Activated CD8-positive, alpha-beta memory T cell treated with anti-CD3 and anti-CD28 coated beads, Interleukin-2, amount 50 U/mL, for 24 hours (primary cell): ENCODE measurements around the gene TBPL2.
A peak's percentile ranks its signal among the peaks of the same experiment; 100 is the strongest.
"Not testable (repeated sequence)": the region's sequence is repeated elsewhere in the genome, so short reads cannot be mapped to it uniquely, and the experiment has no call there.

ENCODE experiments used
- DNase-seq: peaks from one replicate; pipeline ENCODE4 v3.0.0-alpha.2; 2020; ENCODE audit errors: extremely low read depth

The TBPL2 gene

GRCh38 chr14:55441286-55441685 lies 870 bp upstream of the TBPL2 start:
- DNase-seq = no peak

GRCh38 chr14:55438066-55438683 lies 2.2 kb downstream of the TBPL2 start:
- DNase-seq = no peak

GRCh38 chr14:55436931-55437330 lies 3.5 kb downstream of the TBPL2 start:
- DNase-seq = no peak

GRCh38 chr14:55436519-55436918 lies 3.9 kb downstream of the TBPL2 start:
- no peak for DNase-seq

DNA sequence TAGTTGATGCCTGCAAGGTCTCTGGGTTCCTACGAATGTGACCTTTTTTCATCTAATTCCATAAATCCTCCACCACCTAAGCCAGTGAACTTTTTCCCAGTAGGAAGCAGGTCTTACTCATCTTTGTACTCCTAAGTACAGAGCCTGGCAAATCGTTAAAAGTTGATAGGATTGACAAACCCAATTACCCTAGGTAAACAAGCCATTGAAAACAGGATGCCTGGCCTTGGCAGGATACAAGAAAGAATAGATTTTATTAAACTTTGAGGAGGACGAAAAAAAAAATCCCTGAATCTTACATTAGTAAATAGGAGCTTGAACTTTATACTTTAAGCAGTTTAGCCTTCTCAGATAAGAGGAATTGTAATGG lies 5.6 kb downstream of the TBPL2 start:
- no peak for DNase-seq

- DNase-seq = no peak
Measured at GRCh38 chr14:55433880-55434804, 6.3 kb downstream of the TBPL2 start.

GRCh38 chr14:55432628-55433027 lies 7.8 kb downstream of the TBPL2 start:
- no peak for DNase-seq

DNA sequence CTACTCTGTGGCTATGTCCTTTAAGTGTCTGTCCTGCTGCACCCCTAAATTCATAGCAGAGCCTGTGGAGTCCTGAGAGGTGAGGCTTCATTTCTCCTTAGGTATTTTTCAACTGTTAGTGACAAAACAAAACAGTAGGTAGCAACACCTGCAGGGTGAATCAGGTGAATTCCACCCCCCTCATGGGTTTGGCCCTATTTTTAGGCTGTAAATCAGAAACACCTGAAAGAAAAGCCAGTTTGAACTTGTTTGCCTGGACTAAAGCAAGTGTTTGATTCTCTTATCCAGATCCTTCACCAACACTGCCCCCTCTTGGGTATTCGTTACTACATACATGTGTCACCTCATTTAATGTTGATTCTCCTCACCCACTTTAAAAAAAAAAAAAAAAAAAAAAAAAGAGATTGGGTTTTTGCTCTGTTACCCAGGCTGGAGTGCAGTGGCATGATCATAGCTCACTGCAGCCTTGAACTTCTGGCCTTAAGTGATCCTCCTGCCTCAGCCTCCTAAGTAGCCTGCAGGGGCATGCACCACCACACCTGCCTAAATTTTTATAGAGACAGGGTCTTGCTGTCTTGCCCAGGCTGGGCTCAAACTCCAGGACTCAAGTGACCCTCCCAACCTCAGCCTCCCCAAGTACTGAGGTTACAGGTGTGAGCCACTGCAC lies 10.3 kb downstream of the TBPL2 start:
- no peak for DNase-seq

DNA sequence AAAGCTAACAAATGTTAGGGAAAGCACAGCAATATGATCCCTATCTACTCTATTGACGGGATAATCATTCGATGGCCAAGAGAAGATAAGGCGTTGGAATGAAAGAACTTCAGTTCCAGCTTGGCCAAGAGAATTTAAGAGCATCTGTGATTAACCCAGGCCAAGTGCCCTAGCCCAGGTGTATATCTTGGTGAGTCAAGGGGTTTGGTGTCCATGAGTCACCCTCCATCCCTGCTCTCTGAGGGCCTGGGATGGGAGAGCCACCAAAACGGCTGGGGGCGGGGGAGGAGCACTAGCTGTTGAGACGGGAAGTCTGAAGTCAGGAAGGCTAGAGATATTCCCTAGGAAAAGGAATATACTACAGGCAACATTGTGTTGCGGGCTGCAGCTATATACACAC lies 13.0 kb downstream of the TBPL2 start:
- DNase-seq = no peak

DNA sequence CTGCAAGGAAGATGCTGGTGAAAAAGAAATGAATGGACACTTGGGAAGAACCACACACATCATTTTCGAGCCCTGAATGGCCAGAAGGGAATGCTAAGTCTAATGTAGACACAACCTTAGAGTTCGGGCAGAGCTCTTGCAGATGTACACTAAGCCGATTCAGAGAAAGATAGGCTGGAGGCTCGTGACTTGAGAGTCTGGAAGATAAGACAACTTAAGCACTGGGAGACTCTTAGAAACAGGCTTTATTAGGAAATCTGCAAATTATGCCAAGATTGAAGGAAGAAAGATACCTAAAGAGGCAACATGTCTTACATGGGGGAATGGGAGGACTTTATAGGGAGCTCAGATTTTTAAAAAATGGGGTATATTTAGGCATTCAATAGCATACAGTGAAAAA lies 13.5 kb downstream of the TBPL2 start:
- DNase-seq = no peak

DNA sequence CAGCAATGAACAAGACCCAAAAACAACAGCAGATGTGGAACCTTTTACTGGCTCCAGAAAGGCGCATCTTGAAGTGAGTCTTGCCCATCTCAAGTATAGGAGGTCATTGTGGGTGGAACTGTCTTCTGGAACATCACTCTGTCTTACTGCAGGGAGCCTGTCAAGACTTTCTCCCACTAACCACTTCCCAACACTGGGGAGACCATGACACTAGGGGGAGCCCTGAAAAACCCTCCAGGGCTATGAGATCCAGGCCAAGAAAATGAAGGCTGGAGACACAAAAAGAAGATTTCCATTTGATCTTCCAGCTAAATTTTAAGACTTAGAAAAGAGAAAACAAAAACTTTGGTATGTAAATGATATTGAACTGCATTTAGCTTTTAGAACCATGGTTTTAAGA lies 15.3 kb downstream of the TBPL2 start:
- DNase-seq = no peak

GRCh38 chr14:55423969-55424368 lies 16.4 kb downstream of the TBPL2 start:
- no peak for DNase-seq

DNA sequence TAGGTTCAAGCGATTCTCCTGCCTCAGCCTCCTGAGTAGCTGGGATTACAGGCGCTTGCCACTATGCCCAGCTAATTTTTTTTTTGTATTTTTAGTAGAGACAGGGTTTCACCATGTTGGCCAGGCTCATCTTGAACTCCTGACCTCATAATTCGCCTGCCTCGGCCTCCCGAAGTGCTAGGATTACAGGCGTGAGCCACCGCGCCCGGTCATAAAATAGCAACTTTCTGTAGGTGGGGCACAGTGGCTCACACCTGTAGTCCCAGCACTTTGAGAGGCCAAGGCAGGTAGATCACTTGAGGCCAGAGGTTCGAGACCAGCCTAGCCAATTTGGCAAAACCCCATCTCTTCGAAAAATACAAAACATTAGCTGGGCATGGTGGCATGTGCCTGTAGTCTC lies 18.1 kb downstream of the TBPL2 start:
- not testable (repeated sequence) for DNase-seq

- no peak for DNase-seq
Measured at GRCh38 chr14:55419663-55420062, 20.8 kb downstream of the TBPL2 start.

GRCh38 chr14:55418411-55418810 lies 22.0 kb downstream of the TBPL2 start:
- DNase-seq = no peak

DNA sequence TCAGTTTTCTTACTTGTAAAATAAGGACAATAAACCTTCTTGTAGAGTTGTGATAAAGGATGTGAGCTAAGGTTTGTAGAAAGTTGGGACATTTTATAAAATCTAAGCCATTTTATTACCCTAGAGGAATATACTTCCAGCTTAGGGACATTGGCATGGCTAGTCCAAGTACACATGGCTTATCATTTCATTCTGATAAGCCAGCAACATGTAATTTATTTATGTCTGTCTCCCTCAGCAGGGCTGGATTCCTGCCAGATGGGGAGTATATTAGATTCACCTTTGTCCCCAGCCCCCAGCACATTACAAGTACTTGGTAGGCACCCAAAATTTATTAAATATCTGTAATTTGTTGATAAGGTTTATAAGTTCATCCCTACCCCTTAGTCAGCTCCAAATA lies 22.5 kb downstream of the TBPL2 start:
- no peak for DNase-seq

DNA sequence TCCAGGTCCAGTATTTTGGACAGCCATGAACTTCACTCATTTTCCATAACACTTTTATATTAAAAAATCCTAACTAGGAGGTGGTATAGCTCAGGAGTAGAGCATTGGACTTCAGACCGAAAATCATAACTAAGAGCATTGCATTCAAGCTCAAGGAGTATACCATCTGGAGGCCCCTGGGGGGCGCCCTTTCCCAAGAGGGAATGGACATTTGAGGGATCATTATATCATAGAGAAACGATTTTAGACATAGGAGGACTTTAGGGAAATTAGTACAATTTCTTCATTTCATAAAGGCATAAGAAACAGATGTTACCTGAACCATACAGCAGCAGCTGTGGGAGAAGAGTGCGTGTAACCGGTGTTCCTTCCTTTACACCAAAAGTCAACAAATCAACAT lies 23.6 kb downstream of the TBPL2 start:
- DNase-seq = no peak

GRCh38 chr14:55414551-55414950 lies 25.9 kb downstream of the TBPL2 start:
- no peak for DNase-seq

- no peak for DNase-seq
Measured at GRCh38 chr14:55412676-55413075, 27.7 kb downstream of the TBPL2 start.

GRCh38 chr14:55411426-55412389 lies 28.7 kb downstream of the TBPL2 start, which contains the start of gene ATG14:
ATG14 (minus strand) TSS chr14:55411830; CDS start chr14:55411822, 8 bp downstream.
- peak; percentile 39 for DNase-seq

DNA sequence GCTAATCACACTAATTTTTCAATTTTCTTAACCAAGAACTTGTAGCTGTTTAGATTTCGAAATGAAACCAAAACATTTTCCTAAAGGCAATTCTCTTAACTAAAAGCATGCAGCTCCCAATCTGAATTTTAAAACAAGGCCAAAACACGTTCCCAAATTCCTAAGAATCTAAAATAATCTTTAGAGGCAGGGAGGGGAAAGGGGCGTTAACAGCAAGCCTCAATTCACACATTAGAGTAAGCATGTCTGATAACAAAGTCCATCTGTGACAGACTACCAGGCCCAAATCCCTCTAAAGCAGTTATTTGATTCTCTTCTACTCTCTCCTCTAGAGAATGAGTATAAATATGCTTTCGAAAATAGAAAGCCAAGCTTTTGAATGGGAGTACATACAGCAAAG lies 29.5 kb downstream of the TBPL2 start:
- DNase-seq = no peak
